SU-DHL-6 (cell line): Measurements from ENCODE around the gene TCF4.

Experiments
- EZH2phosphoT487 ChIP-seq: fragments of 200-600 bp; sonication (generic), shearing (Covaris generic); conservative IDR thresholded peaks from 2 replicates; pipeline ENCODE4 v1.6.1; 2018; ENCODE audit warnings: mild to moderate bottlenecking, antibody characterized with exemption, low read length, moderate library complexity, mixed read lengths
- TF ChIP-seq, protein P1 (sequence below): fragments of 200-600 bp; sonication (generic); IDR thresholded peaks from one replicate; pipeline ENCODE4 v1.5.1; 2017; ENCODE audit warnings: antibody characterized with exemption, mild to moderate bottlenecking, low read length, moderate library complexity; ENCODE audit not compliant: insufficient read depth, poor library complexity, severe bottlenecking

- TF ChIP-seq, protein P1, sequence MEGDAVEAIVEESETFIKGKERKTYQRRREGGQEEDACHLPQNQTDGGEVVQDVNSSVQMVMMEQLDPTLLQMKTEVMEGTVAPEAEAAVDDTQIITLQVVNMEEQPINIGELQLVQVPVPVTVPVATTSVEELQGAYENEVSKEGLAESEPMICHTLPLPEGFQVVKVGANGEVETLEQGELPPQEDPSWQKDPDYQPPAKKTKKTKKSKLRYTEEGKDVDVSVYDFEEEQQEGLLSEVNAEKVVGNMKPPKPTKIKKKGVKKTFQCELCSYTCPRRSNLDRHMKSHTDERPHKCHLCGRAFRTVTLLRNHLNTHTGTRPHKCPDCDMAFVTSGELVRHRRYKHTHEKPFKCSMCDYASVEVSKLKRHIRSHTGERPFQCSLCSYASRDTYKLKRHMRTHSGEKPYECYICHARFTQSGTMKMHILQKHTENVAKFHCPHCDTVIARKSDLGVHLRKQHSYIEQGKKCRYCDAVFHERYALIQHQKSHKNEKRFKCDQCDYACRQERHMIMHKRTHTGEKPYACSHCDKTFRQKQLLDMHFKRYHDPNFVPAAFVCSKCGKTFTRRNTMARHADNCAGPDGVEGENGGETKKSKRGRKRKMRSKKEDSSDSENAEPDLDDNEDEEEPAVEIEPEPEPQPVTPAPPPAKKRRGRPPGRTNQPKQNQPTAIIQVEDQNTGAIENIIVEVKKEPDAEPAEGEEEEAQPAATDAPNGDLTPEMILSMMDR: no peak
- TF ChIP-seq EZH2phosphoT487: no peak
Observed at GRCh38 chr18:55251254-55251971, 336.6 kb downstream of the TCF4 start.
